ENCODE results near the gene CHI3L1.

GRCh38 chr1:203185061-203185461, 1.4 kb downstream of the CHI3L1 start:
- TF ChIP-seq CTCF (IDR thresholded peaks at IDR 0.05) (no peak), POLR2A (IDR thresholded peaks at IDR 0.05) (no peak), EP300 (IDR thresholded peaks at IDR 0.05) (no peak)

Data from ovary (tissue), 3 donors.